NOMO-1 (cell line): ENCODE results near the gene FKBP1A.
A peak's percentile ranks its signal among the peaks of the same experiment; 100 is the strongest.

Experiments
- DNase-seq, 2 experiments: peaks; one replicate each; lab custom pipeline; 2025; ENCODE audit not compliant: unreplicated experiment in 2 of 2; lab: John Stamatoyannopoulos, UW

The FKBP1A gene

DNA sequence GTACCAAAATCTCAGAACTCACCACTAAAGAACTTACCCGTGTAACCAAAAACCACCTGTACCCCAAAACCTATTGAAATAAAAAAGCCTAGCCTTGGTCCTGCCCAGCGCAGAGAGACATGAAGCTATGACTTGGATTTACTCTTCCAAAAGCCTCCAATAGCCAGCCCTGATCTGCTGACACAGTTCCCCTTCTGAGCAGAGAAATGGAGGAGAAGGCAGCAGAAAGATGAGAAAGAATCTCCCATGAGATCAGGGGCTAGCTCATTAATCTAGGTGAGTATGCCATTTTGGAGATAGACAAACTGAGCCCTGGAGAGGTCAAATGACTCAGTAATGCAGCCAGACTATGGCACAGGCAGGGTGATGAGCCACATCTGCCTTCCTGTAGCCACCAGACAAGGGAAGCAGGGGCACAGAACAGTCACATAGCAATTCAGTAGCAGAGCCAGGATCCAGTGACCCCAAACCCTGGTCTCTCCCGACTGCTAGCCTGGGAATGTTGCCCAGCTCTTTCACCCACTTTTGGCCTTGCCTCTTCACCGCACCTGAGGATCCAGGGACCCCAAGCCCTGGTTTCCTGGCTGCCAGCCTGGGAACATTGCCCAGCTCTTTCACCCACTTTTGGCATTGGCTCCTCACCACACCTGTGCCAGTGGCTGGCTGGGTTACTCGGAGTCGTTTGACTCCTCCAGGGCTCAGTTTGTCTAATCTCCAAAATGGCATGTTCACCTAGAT lies 56.7 kb downstream of the FKBP1A start:
- no peak for DNase-seq

- DNase-seq, result peak in 1 of 2 experiments; percentile 10
Observed at GRCh38 chr20:1334761-1335160, 58.1 kb downstream of the FKBP1A start.

GRCh38 chr20:1334370-1334731 lies 58.5 kb downstream of the FKBP1A start:
- DNase-seq, result no peak

GRCh38 chr20:1333462-1334369 lies 59.1 kb downstream of the FKBP1A start:
- DNase-seq, result no peak

DNA sequence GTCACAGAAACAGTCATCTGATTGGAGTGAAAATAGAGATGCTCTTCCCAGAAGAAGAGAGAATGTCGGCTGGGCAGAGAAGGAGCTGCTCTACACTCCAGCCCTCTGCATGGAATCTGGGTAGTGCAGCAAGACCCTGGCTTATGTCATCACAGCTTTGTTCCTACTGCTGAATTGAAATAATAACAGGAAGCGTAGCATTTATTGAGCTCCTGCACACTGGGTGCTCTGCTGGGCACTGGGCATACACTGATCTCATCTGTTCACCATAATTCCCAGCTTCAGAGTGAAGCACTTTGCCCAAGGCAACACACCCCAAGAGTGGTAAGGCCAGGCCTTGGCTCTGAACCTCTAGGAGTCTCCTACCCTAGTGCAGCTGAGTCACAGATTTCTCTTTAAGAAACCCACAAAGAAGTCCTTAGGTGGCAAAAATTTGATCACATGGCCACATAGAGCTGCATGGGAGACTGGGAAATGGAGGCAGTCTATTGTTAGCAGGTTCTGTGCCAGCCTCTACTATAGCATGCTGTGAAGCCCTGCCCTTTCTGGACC lies 60.0 kb downstream of the FKBP1A start:
- DNase-seq, result no peak

DNA sequence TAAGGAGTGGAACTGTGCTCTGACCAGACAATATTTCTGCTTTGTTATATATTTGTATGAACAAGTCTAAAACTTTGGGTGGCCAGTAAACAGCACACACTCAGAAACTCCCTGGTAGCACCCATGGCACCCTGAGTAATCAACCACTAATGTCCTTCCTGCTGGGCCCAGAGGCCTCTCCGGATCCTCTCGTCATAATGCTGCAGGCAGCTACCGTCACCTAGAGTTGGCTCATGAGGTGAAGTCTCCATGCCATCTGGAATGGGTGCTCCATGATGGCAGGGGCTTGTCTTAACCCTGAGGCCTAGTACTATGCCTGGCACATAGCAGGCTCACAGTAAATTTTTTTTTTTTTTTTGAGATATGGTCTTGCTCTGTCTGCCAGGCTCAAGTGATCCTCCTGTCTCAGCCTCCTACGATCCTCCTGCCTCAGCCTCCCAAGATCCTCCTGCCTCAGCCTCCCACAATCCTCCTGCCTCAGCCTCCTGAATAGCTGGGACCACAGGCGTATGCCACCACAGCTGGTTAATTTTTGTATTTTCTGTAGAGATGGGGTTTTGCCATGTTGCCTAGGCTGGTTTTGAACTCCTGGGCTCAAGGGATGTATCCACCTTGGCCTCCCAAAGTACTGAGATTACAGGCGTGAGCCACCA lies 60.9 kb downstream of the FKBP1A start:
- no peak for DNase-seq

- no peak for DNase-seq
Observed at GRCh38 chr20:1331101-1331500, 61.8 kb downstream of the FKBP1A start.

DNA sequence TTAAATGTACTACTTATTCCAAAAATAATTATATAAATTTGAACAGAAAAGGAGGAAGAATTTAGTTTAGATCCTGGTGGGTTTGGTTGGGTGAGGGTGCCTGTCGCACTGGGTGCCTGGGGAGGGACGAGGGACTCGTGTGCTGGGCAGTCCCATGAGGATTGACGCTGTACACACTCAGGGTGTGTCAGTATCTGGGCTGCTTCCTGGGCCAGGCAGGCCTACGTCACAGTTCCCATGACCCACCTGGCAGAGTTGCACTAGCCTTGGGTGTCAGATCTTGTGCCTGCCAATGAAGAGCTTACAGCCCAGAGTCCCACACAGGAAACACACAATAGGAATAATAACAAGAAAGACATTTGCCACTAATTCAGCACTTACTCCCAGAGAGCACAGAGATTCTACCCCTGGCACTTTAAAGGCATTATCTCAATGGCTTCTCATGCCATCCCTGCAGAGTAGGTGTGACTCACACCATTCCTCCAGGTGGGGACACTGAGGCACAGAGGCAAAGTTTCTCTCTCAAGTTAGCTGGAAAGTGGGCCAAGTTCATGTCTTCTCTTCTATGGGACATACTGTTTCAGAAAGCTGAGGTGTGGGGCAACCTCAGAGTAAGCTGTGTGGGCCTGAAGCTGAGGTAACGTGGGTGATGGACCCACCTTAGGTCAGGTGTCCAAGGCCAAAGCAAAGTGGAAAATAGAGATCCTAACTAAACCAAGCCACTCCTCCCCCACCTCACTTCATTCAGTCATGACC lies 62.6 kb downstream of the FKBP1A start:
- no peak for DNase-seq

GRCh38 chr20:1328680-1329330 lies 64.0 kb downstream of the FKBP1A start, which contains the start of gene SDCBP2:
TSS of gene SDCBP2 (minus strand) at chr20:1329139. CDS start at chr20:1320416, 8,723 bp downstream.
- no peak for DNase-seq

GRCh38 chr20:1327827-1328679 lies 64.8 kb downstream of the FKBP1A start:
- no peak for DNase-seq

DNA sequence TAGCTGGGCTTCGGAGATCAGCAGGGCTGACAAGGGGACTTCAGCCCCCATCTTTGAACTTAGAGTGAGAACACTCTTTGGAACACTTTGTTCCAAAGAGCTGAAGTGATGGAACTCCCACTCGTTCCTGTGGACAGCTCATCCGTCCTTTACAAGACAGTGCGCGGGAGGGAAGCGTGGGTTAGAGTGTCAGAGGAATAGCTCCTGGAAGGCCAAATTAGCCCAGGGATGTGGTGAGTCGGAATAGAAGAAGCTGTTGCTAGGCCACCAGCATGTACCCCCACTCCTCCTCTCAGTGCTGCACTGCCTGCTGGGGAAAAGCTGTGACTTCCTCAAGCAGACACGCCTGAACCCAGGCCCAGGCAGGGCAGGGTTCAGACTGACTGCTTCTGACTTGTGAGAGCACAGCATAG lies 65.6 kb downstream of the FKBP1A start:
- no peak for DNase-seq

- no peak for DNase-seq
Observed at GRCh38 chr20:1326031-1326930, 66.6 kb downstream of the FKBP1A start.

DNA sequence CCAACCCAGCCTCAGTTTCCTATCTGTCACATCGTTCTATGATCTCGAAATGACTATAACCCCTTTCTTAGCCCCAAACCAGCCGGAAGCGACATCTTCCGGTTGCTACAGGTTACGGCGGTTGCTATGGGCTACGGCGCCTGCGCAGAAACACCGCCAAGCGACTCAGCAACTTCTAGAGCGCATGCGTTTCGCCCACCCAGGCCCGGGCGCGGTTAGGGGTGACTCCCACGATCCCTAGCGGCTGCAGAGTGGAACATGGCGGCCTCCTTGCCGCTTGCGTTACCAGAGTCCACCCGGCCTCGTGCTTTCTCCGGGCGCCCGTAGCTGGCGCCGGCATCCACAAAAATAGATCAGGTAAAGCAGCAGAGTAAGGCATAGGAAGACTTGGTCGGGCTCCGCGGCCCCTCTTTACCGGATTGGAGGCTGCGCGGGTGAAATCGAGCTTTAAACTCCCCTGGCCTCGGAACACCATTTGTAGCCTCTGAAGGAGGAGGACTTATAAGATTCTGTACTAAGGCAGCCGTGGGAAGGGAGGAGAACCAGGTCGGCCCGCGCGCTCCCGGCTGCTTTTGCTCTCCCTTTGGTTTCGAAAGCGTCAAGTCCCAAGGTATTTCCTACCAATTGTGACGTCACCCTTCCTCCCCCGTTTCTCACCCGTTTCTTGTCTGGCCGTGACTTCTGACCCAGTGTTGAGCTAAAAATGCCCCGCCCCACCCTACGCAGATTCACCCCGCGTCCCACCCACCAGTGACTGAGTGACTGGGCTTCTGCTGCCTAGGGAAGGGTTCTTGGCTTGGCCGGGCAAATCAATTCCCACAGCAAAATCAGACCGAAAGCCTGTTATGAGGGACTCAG lies 67.5 kb downstream of the FKBP1A start:
- DNase-seq, result peak; percentile 93 to 96

DNA sequence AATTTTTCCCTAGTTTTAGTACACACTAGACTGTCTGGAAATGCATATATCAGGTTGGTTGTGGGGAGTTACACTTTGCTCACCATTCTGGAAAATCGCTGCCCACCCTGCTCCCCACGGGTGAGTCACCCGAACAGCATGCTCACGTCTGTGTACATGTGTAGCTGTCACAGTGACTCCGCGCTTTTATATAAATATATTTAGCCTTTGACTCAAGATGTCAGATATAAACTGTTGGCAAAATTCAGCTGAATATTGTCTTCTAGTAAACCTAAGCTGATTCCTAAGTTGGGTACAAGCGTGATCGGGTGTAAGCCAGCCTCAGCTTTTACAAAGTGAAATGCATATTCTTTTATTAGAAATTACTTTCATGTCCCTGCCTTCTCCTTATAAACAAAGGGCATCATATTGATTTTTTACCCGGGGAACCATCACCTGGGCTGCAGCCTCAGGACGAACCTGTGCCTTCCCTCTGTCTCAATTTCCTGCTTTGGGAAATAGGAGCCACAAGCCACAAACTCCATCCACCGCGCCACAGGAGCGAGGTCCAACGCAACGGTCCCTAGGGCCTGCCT lies 68.2 kb downstream of the FKBP1A start:
- DNase-seq, result no peak

DNA sequence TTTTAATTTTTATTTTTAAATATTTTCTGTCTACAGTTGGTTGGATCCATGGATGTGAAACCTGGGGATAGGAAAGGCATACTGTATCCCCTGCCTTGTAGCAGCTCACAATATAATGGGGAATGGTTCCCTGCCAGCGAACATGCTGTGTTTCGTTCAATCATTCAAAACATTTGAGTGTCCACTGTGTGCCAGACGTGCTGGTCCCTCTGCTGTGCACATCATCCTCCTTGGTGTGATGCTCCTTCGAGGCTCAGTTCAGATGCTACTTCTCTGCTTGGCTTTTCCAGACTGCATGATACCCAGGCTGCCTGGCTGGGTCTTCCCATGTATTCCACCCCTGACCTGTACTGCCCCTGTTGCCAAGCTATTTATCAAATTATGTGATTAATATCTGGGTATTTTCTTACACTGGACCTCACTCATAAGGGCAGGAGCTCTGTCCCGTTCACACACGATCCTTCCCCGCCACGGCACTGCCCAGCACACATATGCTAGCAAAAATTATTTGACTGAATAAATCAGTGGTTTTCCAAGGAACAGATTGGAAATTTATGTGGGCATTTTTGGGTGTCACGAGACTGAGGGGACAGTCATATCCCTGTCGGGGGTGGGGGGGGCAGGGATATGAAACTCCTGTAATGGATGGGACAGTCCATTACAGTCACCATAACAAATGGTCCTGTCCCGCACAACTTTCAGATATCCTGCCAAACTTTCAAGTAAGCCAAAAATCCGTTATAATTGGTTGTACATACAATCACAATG lies 68.8 kb downstream of the FKBP1A start:
- no peak for DNase-seq

DNA sequence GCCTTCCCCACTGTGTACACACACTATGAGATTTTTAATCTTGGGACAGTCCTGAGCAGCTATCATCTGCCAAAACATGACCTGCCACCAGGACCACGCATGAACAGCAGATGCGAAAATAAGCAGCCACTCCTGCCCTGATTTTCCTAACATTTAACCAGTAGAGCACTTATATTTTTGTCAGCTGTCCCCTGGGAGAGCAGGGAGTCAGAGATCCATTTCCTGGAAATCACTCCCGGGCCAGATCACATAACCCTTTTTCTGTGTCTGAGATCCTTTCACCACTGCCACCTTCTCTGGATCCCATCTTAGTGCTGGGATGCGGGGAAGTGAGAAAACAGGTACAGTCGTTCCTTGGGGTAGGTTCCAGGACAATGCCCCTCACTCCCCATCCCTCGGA lies 69.6 kb downstream of the FKBP1A start:
- DNase-seq, result no peak
